PC-3 (cell line): ENCODE data around the gene GFRA1. TPM values are rescaled to one million over a fixed set of nuclear protein-coding genes. Genes with fewer than 3 reads are reported as not detected.

Experiments used
- ATAC-seq: fragments of 200-7000 bp; cut with Tn5 transposase; 2 replicates; pipeline ENCODE4 v1.9.1; 2020; ENCODE audit warnings: mild to moderate bottlenecking, moderate library complexity
- BruUV-seq: library from RNA; stranded (reverse); fragments of 400-500 nt; replicated peaks from 2 replicates; lab custom pipeline; 2021; lab: Mats Ljungman, UMichigan
- CTCF ChIA-PET: fragments of 300-600 bp; sonication (Branson Sonifier 250); formaldehyde crosslinking; loops from one replicate; lab custom pipeline; 2022; ENCODE audit warnings: antibody characterized with exemption; lab: Charles Lee
- POLR2A ChIA-PET: fragments of 300-600 bp; sonication (Branson Sonifier 250); formaldehyde crosslinking; loops from one replicate; lab custom pipeline; 2022; ENCODE audit warnings: antibody characterized with exemption; ENCODE audit not compliant: unreplicated experiment; lab: Charles Lee
- DNase-seq: peaks from one replicate; pipeline ENCODE4 v3.0.0-alpha.2; 2015
- H2AFZ ChIP-seq: fragments of 300-600 bp; sonication (generic); 2 replicates; pipeline ENCODE4 v1.6.0; 2016; ENCODE audit warnings: antibody characterized with exemption, low read length
- H3F3A ChIP-seq: fragments of 300-600 bp; sonication (generic); one replicate; pipeline ENCODE4 v1.6.0; 2017; ENCODE audit warnings: antibody characterized with exemption, low read length, control low read depth, mild to moderate bottlenecking; ENCODE audit not compliant: unreplicated experiment
- H3K27ac ChIP-seq: fragments of 300-600 bp; sonication (generic); 2 replicates; pipeline ENCODE4 v1.5.1; 2016; ENCODE audit warnings: mild to moderate bottlenecking, low read length
- H3K27me3 ChIP-seq: fragments of 300-600 bp; sonication (generic); 2 replicates; pipeline ENCODE4 v1.6.1; 2016; ENCODE audit warnings: low read length, mixed read lengths
- H3K36me3 ChIP-seq: fragments of 300-600 bp; sonication (generic); 2 replicates; pipeline ENCODE4 v1.6.1; 2016; ENCODE audit warnings: low read depth, mixed run types, low read length, mixed read lengths
- H3K4me1 ChIP-seq: fragments of 300-600 bp; sonication (generic); 2 replicates; pipeline ENCODE4 v1.5.1; 2016; ENCODE audit warnings: low read length; ENCODE audit not compliant: insufficient read depth
- H3K4me2 ChIP-seq: fragments of 300-600 bp; sonication (generic); 2 replicates; pipeline ENCODE4 v1.6.0; 2016; ENCODE audit warnings: low read length
- H3K4me3 ChIP-seq: fragments of 300-600 bp; sonication (generic); 2 replicates; pipeline ENCODE4 v1.5.1; 2016; ENCODE audit warnings: mild to moderate bottlenecking, low read length, mixed read lengths
- H3K79me2 ChIP-seq: fragments of 300-600 bp; sonication (generic); 2 replicates; pipeline ENCODE4 v1.6.1; 2017; ENCODE audit warnings: low read length, mixed read lengths
- H3K9ac ChIP-seq: fragments of 300-600 bp; sonication (generic); 2 replicates; pipeline ENCODE4 v1.6.0; 2016; ENCODE audit warnings: mild to moderate bottlenecking, low read length
- H3K9me2 ChIP-seq: fragments of 300-600 bp; sonication (generic); replicated peaks from 2 replicates; pipeline ENCODE4 v1.6.1; 2016; ENCODE audit warnings: mixed run types, low read length, mixed read lengths
- H3K9me3 ChIP-seq: fragments of 300-600 bp; sonication (generic); 2 replicates; pipeline ENCODE4 v1.6.1; 2016; ENCODE audit warnings: low read length, mixed read lengths
- H4K20me1 ChIP-seq: fragments of 300-600 bp; sonication (generic); 2 replicates; pipeline ENCODE4 v1.6.1; 2016; ENCODE audit warnings: low read length, mixed read lengths
- EZH2 ChIP-seq: fragments of 300-600 bp; sonication (generic); IDR thresholded peaks from one replicate; pipeline ENCODE4 v1.6.1; 2017; ENCODE audit warnings: antibody characterized with exemption, mild to moderate bottlenecking, low read length; ENCODE audit not compliant: unreplicated experiment
- EZH2phosphoT487 ChIP-seq: fragments of 300-600 bp; sonication (generic); IDR thresholded peaks from 2 replicates; pipeline ENCODE4 v1.6.1; 2018; ENCODE audit warnings: mild to moderate bottlenecking, antibody characterized with exemption, low read length, borderline replicate concordance
- intact Hi-C: fragments of 100-400 bp; cut with micrococcal nuclease; formaldehyde crosslinking; loops from 2 replicates; pipeline ENCODE4 v1.9.0; 2023
- total RNA-seq: library from RNA; depleted of rRNA; stranded (reverse); fragments of >200 nt; gene quantifications from 2 replicates; pipeline ENCODE4 v1.2.3, GENCODE V29; 2014
- TF ChIP-seq, protein P1 (sequence below): fragments of 300-600 bp; sonication (generic); conservative IDR thresholded peaks from 2 replicates; pipeline ENCODE4 v1.5.1; 2017; ENCODE audit warnings: antibody characterized with exemption, low read depth, mild to moderate bottlenecking, low read length

GFRA1 gene
- total RNA-seq, 1 experiment from 2014 or later: not detected

DNA sequence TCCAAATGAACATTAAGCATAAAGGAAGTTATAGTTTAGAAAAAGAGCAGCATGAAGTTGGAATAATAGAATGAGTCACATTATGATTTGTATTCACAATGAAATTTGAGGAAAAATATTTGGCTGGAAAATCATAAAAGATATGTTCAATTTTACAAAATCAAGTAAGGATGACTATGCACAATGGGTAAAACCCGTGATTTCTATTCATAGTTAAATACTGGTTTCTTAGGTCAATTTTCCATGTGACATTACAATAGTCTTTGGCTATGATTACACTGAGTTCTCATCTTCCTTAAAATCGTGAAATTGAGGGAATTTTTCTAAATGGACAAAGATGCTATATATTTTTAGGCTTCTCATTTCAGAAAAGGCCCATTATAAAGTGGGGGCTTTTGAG lies 33.8 kb upstream of the GFRA1 start:
- POLR2A ChIA-PET: no interaction called here
- no peaks in the 10 kb centered on the region for H3K79me2 ChIP-seq
- CTCF ChIA-PET: no interaction called here
- H3K36me3 ChIP-seq: no peaks in the 10 kb centered on the region
- no peaks in the 10 kb centered on the region for H3K4me1 ChIP-seq
- no peak overlapping the region for H2AFZ ChIP-seq
- H4K20me1 ChIP-seq: no peaks in the 10 kb centered on the region
- H3K4me2 ChIP-seq: no peak overlapping the region
- ATAC-seq: no peak
- no peak overlapping the region for H3K4me3 ChIP-seq
- no peaks in the 10 kb centered on the region for H3K9me3 ChIP-seq
- DNase-seq: no peak
- H3K27me3 ChIP-seq: no peaks in the 10 kb centered on the region
- TF ChIP-seq, protein P1, sequence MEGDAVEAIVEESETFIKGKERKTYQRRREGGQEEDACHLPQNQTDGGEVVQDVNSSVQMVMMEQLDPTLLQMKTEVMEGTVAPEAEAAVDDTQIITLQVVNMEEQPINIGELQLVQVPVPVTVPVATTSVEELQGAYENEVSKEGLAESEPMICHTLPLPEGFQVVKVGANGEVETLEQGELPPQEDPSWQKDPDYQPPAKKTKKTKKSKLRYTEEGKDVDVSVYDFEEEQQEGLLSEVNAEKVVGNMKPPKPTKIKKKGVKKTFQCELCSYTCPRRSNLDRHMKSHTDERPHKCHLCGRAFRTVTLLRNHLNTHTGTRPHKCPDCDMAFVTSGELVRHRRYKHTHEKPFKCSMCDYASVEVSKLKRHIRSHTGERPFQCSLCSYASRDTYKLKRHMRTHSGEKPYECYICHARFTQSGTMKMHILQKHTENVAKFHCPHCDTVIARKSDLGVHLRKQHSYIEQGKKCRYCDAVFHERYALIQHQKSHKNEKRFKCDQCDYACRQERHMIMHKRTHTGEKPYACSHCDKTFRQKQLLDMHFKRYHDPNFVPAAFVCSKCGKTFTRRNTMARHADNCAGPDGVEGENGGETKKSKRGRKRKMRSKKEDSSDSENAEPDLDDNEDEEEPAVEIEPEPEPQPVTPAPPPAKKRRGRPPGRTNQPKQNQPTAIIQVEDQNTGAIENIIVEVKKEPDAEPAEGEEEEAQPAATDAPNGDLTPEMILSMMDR: no peak
- no peak for TF ChIP-seq EZH2phosphoT487
- TF ChIP-seq EZH2: no peak
- no peaks in the 10 kb centered on the region for H3F3A ChIP-seq
- no peak overlapping the region for H3K27ac ChIP-seq
- no peaks in the 10 kb centered on the region for H3K9me2 ChIP-seq
- intact Hi-C loops: no loop called here
- H3K9ac ChIP-seq: no peak overlapping the region
- BruUV-seq: no TSS peak

DNA sequence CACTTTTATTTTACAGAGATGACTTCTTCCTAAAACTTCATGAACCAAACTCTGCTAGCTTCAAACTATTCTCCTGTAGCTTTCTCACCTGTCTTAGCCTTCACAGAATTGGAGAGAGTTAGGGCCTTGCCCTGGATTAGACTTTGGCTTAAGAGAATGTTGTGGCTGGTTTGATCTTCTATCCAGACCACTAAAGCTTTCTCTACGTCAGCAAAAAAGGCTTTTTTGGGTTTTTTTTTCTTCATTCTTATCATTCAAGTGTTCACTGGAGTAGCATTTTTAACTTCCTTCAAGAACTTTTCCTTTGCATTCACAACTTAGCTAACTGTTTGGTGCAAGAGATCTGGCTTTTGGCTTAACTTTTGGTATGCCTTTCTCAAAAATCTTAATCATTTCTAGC lies 31.9 kb upstream of the GFRA1 start:
- Histone ChIP-seq H3K27ac (no peak overlapping the region), H3K27me3 (no peaks in the 10 kb centered on the region), H4K20me1 (no peaks in the 10 kb centered on the region), H3K9ac (no peak overlapping the region), H2AFZ (no peak overlapping the region), H3K4me1 (no peaks in the 10 kb centered on the region), H3K4me2 (no peak overlapping the region), H3K4me3 (no peak overlapping the region), H3K79me2 (no peaks in the 10 kb centered on the region), H3F3A (no peaks in the 10 kb centered on the region), H3K9me3 (no peaks in the 10 kb centered on the region), H3K9me2 (no peaks in the 10 kb centered on the region), H3K36me3 (no peaks in the 10 kb centered on the region)
- BruUV-seq: no TSS peak
- no peak for ATAC-seq
- intact Hi-C loops: no loop called here
- TF ChIP-seq EZH2phosphoT487 (no peak), EZH2 (no peak)
- TF ChIP-seq, protein P1: no peak
- ChIA-PET POLR2A (no interaction called here), CTCF (no interaction called here)
- no peak for DNase-seq

DNA sequence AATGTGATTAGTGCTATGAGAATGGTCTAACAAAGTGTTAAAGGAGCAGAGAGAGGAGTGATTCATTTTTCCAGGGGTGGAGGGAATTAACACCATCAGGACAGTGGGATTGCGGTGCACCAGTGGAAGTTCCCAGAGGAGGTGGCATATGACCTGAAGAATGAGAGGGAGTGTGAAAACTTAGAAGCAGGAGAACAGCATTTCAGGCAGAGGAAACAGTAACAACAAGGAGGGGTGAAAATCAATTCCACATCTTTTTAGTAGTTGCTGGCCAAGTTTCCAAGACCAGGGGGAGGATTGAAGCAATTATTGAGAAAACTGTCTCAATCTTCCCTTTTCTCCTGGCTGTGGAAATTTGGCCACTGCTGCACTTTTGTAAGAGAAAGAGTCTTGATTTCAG lies 27.5 kb upstream of the GFRA1 start:
- Histone ChIP-seq H3K9me2 (no peaks in the 10 kb centered on the region), H3F3A (no peaks in the 10 kb centered on the region), H3K4me1 (no peaks in the 10 kb centered on the region), H3K27ac (no peak overlapping the region), H3K4me2 (no peak overlapping the region), H4K20me1 (no peaks in the 10 kb centered on the region), H3K79me2 (no peaks in the 10 kb centered on the region), H3K36me3 (no peaks in the 10 kb centered on the region), H3K4me3 (no peak overlapping the region), H3K27me3 (no peaks in the 10 kb centered on the region), H2AFZ (no peak overlapping the region), H3K9ac (no peak overlapping the region), H3K9me3 (no peaks in the 10 kb centered on the region)
- ChIA-PET POLR2A (no interaction called here), CTCF (no interaction called here)
- DNase-seq (no peak), ATAC-seq (no peak)
- TF ChIP-seq EZH2phosphoT487: no peak
- TF ChIP-seq, protein P1: no peak
- TF ChIP-seq EZH2: no peak
- no TSS peak for BruUV-seq
- intact Hi-C loops: no loop called here
